ENCODE measurements around the gene NEIL1. TPM values are rescaled to one million over a fixed set of nuclear protein-coding genes. Genes with fewer than 3 reads are reported as not detected.
"Not testable (repeated sequence)": the region's sequence is repeated elsewhere in the genome, so short reads cannot be mapped to it uniquely, and the experiment has no call there.

Gene NEIL1
- total RNA-seq, 1 donor from 2014 or later = 42.1 TPM

DNA sequence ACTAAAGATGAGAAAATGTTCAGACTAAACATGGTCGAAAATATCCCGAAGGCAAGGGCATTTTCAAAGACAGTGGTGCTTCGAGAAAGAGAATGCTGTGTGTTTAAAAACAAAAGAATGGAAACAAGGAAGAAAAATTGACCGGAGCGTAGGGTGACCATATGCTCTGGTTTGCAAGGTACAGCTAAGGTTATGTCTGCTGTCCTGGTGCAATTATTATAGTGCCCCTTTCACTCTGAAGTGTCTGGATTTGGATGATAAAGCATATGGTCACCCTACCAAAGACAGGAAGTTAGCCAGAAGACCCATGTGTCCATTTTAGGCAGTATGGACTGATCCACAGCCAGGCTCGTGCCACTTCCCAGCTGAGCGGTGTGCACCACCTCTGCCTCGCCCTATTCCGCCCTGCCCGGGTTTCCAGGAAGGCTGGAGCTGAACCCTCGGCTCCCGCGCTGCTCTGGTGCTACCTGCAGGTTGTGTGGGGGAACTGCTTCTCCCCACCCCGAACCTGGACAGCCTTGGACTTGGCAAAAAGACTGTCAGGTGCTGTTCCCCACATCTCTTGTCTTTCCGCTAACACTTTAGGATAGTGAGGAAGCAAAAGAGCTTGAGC, 39.0 kb upstream of the NEIL1 start:
- no peaks in the 10 kb centered on the region for H3K36me3 ChIP-seq
- peaks cover 10% of the 10 kb centered on the region for H3K27me3 ChIP-seq
- no peak overlapping the region for H3K4me3 ChIP-seq
- no peaks in the 10 kb centered on the region for H3K4me1 ChIP-seq
- intact Hi-C loops (cut with DNase I) = no loop called here
- no peaks in the 10 kb centered on the region for H3K9me3 ChIP-seq
- TF ChIP-seq, protein P1, sequence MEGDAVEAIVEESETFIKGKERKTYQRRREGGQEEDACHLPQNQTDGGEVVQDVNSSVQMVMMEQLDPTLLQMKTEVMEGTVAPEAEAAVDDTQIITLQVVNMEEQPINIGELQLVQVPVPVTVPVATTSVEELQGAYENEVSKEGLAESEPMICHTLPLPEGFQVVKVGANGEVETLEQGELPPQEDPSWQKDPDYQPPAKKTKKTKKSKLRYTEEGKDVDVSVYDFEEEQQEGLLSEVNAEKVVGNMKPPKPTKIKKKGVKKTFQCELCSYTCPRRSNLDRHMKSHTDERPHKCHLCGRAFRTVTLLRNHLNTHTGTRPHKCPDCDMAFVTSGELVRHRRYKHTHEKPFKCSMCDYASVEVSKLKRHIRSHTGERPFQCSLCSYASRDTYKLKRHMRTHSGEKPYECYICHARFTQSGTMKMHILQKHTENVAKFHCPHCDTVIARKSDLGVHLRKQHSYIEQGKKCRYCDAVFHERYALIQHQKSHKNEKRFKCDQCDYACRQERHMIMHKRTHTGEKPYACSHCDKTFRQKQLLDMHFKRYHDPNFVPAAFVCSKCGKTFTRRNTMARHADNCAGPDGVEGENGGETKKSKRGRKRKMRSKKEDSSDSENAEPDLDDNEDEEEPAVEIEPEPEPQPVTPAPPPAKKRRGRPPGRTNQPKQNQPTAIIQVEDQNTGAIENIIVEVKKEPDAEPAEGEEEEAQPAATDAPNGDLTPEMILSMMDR (IDR thresholded peaks at IDR 0.05) = peak; percentile 22
- ATAC-seq = peak; percentile 85
- H3K27ac ChIP-seq = no peak overlapping the region
- peak; percentile 72 for DNase-seq

DNA sequence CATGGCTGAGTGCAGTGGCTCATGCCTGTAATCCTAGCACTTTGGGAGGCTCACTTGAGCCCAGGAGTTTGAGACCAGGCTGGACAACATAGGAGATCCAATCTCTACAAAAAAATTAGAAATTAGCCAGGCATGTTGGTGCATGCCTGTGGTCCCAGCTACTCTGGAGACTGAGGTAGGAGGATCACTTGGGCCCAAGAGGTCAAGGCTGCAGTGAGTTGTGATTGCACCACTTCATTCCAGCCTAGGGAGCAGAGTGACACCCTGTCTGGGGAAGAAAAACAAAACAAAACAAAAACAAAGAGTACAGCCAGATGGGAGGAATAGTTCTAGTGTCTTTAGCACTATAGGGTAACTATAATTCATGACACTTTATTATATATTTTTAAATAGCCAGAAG, 37.1 kb upstream of the NEIL1 start:
- DNase-seq (no peak), ATAC-seq (no peak)
- no peaks in the 10 kb centered on the region for H3K9me3 ChIP-seq
- no peaks in the 10 kb centered on the region for H3K4me1 ChIP-seq
- intact Hi-C loops (cut with DNase I) = no loop called here
- no peak overlapping the region for H3K27ac ChIP-seq
- TF ChIP-seq, protein P1 (IDR thresholded peaks at IDR 0.05) = no peak
- H3K4me3 ChIP-seq = no peak overlapping the region
- no peaks in the 10 kb centered on the region for H3K36me3 ChIP-seq
- H3K27me3 ChIP-seq = peaks cover 10% of the 10 kb centered on the region

- H3K4me3 ChIP-seq; H3K27me3 ChIP-seq; H3K27ac ChIP-seq; H3K36me3 ChIP-seq; H3K4me1 ChIP-seq; ATAC-seq; H3K9me3 ChIP-seq; DNase-seq; intact Hi-C loops (cut with DNase I): not testable (repeated sequence)
Observed at GRCh38 chr15:75312548-75312947, 34.3 kb upstream of the NEIL1 start.

GRCh38 chr15:75313116-75313845, 33.6 kb upstream of the NEIL1 start:
- no peaks in the 10 kb centered on the region for H3K36me3 ChIP-seq
- intact Hi-C loops (cut with DNase I) = no loop called here
- ATAC-seq (no peak), DNase-seq (no peak)
- no peaks in the 10 kb centered on the region for H3K9me3 ChIP-seq
- H3K4me1 ChIP-seq = no peaks in the 10 kb centered on the region
- peaks cover 6% of the 10 kb centered on the region for H3K27me3 ChIP-seq
- no peak overlapping the region for H3K4me3 ChIP-seq
- H3K27ac ChIP-seq = no peak overlapping the region
- TF ChIP-seq, protein P1 (IDR thresholded peaks at IDR 0.05) = no peak

GRCh38 chr15:75314552-75315290, 32.1 kb upstream of the NEIL1 start:
- intact Hi-C loops (cut with DNase I) = no loop called here
- TF ChIP-seq, protein P1 (IDR thresholded peaks at IDR 0.05) = no peak
- H3K9me3 ChIP-seq = no peaks in the 10 kb centered on the region
- H3K4me1 ChIP-seq = no peaks in the 10 kb centered on the region
- DNase-seq (no peak), ATAC-seq (no peak)
- H3K4me3 ChIP-seq = no peak overlapping the region
- H3K36me3 ChIP-seq = no peaks in the 10 kb centered on the region
- no peak overlapping the region for H3K27ac ChIP-seq
- no peaks in the 10 kb centered on the region for H3K27me3 ChIP-seq

DNA sequence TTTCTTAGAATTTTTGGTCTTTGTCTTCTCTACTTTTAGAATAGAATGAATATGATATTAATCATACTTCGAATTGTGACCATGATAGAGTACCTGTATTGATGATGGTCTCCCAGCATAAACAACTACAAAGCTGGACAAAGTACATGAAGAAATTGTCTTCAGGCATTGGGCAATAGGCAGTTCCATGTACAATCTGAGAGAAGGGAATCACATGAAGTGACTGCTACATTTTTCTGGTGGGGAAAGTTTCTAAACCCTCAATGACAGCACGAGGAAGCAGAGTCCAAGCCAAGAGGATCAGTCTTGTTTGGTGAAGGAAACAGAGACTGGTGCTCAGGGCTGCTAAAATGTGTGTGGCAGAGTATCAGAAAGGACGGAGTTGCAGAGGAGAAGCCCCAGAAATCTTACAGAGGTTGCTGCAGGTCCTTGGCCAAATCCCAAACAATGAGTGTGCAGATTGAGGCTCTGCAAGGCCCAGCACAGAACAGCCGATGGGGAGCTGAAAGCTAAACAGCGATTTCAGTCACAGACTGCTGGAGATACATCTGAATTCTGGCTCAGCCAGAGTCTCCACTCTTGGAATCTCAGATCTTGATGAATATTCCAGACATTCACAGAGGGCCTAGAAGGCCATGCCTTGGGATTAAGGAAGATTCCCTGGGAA, 27.5 kb upstream of the NEIL1 start:
- H3K4me1 ChIP-seq; H3K4me3 ChIP-seq; H3K36me3 ChIP-seq; H3K9me3 ChIP-seq; DNase-seq; H3K27me3 ChIP-seq; intact Hi-C loops (cut with DNase I); H3K27ac ChIP-seq: not testable (repeated sequence)
- peak; percentile 43 for ATAC-seq
